CD4-positive, CD25-positive, alpha-beta regulatory T cell (primary cell): Measurements from ENCODE around the gene CUX1. TPM values are rescaled to one million over a fixed set of nuclear protein-coding genes. Genes with fewer than 3 reads are reported as not detected.
A peak's percentile ranks its signal among the peaks of the same experiment; 100 is the strongest.
"Not testable (repeated sequence)": the region's sequence is repeated elsewhere in the genome, so short reads cannot be mapped to it uniquely, and the experiment has no call there.

Experiments used
- ATAC-seq, 2 donors: fragments of 150-1000 bp; cut with Tn5 transposase; one replicate each; pipeline ENCODE4 v1.10.0; 2021; ENCODE audit warnings: low read depth in 2 of 2, moderate number of reproducible peaks in 2 of 2, moderate library complexity in 1 of 2
- DNase-seq, 3 donors: peaks; one replicate each; pipeline versions ENCODE4 v3.0.0 to v3.0.0-alpha.2; 2012 to 2022; ENCODE audit warnings: mixed read lengths in 1 of 3
- H3K27ac ChIP-seq: one replicate; pipeline ENCODE4 v1.7.0; 2013; ENCODE audit warnings: mild to moderate bottlenecking, low read length; ENCODE audit not compliant: insufficient read depth, poor library complexity, severe bottlenecking
- H3K27me3 ChIP-seq: one replicate; pipeline ENCODE4 v1.7.0; 2013; ENCODE audit warnings: low read length; ENCODE audit not compliant: control insufficient read depth, insufficient read depth
- H3K36me3 ChIP-seq: one replicate; pipeline ENCODE4 v1.7.0; 2013; ENCODE audit warnings: mild to moderate bottlenecking, low read length, moderate library complexity; ENCODE audit not compliant: control insufficient read depth, insufficient read depth
- H3K4me1 ChIP-seq: 2 replicates; pipeline ENCODE4 v1.7.0; 2013; ENCODE audit warnings: mild to moderate bottlenecking, low read length; ENCODE audit not compliant: insufficient read depth, control insufficient read depth, poor library complexity, severe bottlenecking
- H3K4me3 ChIP-seq: one replicate; pipeline ENCODE4 v1.7.0; 2013; ENCODE audit warnings: low read depth, mild to moderate bottlenecking, low read length, moderate library complexity
- H3K9me3 ChIP-seq, 2 experiments: 1 replicate in 1 of 2; 2 replicates in 1 of 2; pipeline ENCODE4 v1.7.0; 2013; ENCODE audit warnings: low read length in 2 of 2, mild to moderate bottlenecking in 1 of 2, moderate library complexity in 1 of 2; ENCODE audit not compliant: control insufficient read depth in 2 of 2
- H3K27ac Mint-ChIP-seq, 3 donors: one replicate each; pipeline ENCODE4 v1.8.0; 2020 to 2022; ENCODE audit warnings: mild to moderate bottlenecking in 3 of 3, mixed read lengths in 3 of 3, moderate library complexity in 2 of 3
- H3K27me3 Mint-ChIP-seq: one replicate; pipeline ENCODE4 v1.8.0; 2022; ENCODE audit warnings: mild to moderate bottlenecking, mixed read lengths
- H3K36me3 Mint-ChIP-seq: one replicate; pipeline ENCODE4 v1.8.0; 2020; ENCODE audit warnings: mixed read lengths
- H3K4me1 Mint-ChIP-seq, 4 donors: one replicate each; pipeline ENCODE4 v1.8.0; 2020 to 2022; ENCODE audit warnings: mixed read lengths in 4 of 4, mild to moderate bottlenecking in 1 of 4
- H3K4me3 Mint-ChIP-seq, 4 donors: one replicate each; pipeline ENCODE4 v1.8.0; 2020 to 2022; ENCODE audit warnings: mild to moderate bottlenecking in 4 of 4, mixed read lengths in 4 of 4, moderate library complexity in 3 of 4
- H3K9me3 Mint-ChIP-seq, 7 donors: one replicate each; pipeline ENCODE4 v1.8.0; 2020 to 2022; ENCODE audit warnings: mixed read lengths in 7 of 7, mild to moderate bottlenecking in 3 of 7, moderate library complexity in 2 of 7
- polyA plus RNA-seq, 4 donors: library from polyadenylated mRNA; unstranded; fragments of 300-500 nt; fragmentation: Illumina TruSeq; gene quantifications; one replicate each; pipeline ENCODE4 v1.2.3, GENCODE V29; 2021
- total RNA-seq: library from RNA; stranded (reverse); gene quantifications from one replicate; pipeline ENCODE4 v1.2.3, GENCODE V29; 2022

The CUX1 gene
- total and polyA plus RNA-seq, 5 donors from 2014 or later, result 6.0 to 45.1 (median 7.8) TPM

DNA sequence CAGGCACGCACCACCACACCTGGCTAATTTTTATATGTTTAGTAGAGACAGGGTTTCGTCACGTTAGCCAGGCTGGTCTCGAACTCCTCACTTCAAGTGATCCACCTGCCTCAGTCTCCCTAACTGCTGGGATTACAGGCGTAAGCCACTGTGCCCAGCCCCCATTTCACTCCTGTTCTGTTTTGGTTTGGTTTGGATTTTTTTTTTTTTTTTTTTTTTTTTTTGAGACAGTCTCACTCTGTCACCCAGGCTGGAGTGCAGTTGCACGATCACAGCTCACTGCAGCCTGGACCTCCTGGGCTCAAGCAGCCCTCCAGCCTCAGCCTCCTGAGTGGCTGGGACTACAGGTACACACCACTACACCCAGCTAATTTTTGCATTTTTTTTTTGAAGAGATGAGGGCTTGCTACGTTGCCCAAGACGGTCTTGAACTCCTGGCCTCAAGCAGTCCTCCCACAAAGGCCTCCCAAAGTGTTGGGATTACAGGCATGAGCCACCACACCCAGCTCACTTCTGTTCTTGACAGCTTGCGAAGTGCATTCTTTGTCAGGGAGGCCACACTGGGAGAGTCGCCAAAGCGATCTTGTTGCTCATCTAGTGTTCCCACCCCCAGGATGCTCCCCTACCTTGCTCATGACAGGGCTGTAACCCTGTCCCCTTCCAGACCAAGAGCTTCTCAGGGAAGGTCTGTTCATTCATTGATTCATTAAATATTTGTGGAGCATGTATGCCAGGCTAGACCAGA is 229.1 kb downstream of the CUX1 start:
- Mint-ChIP-seq H3K36me3 (peaks cover 13% of the 10 kb centered on the region), H3K27me3 (no peaks in the 10 kb centered on the region), H3K4me3 (no peak overlapping the region), H3K9me3 (peaks cover 0 to 3% (median 0%) of the 10 kb centered on the region in 7 donors), H3K27ac (no peak overlapping the region), H3K4me1 (peaks cover 0 to 6% (median 4%) of the 10 kb centered on the region in 4 donors)
- DNase-seq (no peak), ATAC-seq (no peak)
- H3K4me3 ChIP-seq, result no peak overlapping the region
- no peaks in the 10 kb centered on the region for H3K9me3 ChIP-seq
- H3K27me3 ChIP-seq, result no peaks in the 10 kb centered on the region
- H3K36me3 ChIP-seq, result no peaks in the 10 kb centered on the region
- H3K27ac ChIP-seq, result no peak overlapping the region
- no peaks in the 10 kb centered on the region for H3K4me1 ChIP-seq

DNA sequence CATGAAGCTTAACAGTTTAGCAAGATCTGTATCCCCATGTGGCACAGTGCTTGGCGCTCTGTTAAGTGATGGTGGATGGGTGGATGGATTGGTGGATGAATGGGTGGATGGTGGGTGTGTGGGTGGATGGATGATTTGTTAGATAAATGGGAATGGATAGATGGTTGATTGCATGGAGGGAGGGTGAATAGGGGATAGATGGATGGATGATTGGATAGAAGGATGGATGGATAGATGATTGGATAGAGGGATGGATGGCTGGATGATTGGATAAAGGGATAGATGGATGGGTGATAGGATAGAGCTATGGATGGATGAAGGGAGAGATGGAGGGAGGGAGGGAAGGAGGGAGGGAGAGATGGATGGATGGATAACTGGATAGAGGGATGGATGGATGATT is 229.7 kb downstream of the CUX1 start:
- no peaks in the 10 kb centered on the region for H3K27me3 Mint-ChIP-seq
- H3K36me3 Mint-ChIP-seq, result peaks cover 15% of the 10 kb centered on the region
- ATAC-seq (no peak), DNase-seq (no peak)
- Histone ChIP-seq H3K4me1 (no peaks in the 10 kb centered on the region), H3K36me3 (no peaks in the 10 kb centered on the region), H3K9me3 (no peaks in the 10 kb centered on the region), H3K27me3 (no peaks in the 10 kb centered on the region), H3K27ac (no peak overlapping the region), H3K4me3 (no peak overlapping the region)
- peaks cover 0 to 6% (median 4%) of the 10 kb centered on the region in 4 donors for H3K4me1 Mint-ChIP-seq
- H3K4me3 Mint-ChIP-seq, result no peak overlapping the region
- H3K27ac Mint-ChIP-seq, result no peak overlapping the region
- peaks cover 0 to 3% (median 0%) of the 10 kb centered on the region in 7 donors for H3K9me3 Mint-ChIP-seq

DNA sequence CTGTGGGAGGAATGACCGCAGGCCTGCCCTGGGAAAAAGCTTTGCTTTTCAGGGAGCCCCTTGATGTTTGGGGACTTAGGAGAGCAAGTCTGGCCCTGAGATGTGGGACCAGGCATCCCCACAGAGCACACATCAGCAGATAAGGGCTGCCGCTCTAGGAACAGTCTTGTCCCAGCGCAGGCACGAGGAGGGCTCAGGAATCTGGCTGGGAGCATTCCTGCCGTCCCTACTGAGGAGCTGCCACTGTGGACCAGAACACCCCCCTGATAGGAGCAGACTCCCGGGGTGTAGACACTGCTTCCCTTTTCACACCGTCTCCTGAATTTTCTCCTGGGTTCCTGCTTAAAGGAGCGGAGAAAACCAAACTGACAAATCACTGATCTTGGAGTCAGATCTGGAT is 232.3 kb downstream of the CUX1 start:
- DNase-seq, result no peak
- no peaks in the 10 kb centered on the region for H3K27me3 ChIP-seq
- ATAC-seq, result no peak
- no peaks in the 10 kb centered on the region for H3K36me3 ChIP-seq
- Mint-ChIP-seq H3K4me1 (peaks cover 0 to 6% (median 4%) of the 10 kb centered on the region in 4 donors), H3K9me3 (peaks cover 0 to 11% (median 3%) of the 10 kb centered on the region in 7 donors), H3K4me3 (no peak overlapping the region), H3K36me3 (peaks cover 20% of the 10 kb centered on the region), H3K27ac (no peak overlapping the region), H3K27me3 (no peaks in the 10 kb centered on the region)
- H3K4me1 ChIP-seq, result no peaks in the 10 kb centered on the region
- H3K27ac ChIP-seq, result no peak overlapping the region
- no peaks in the 10 kb centered on the region for H3K9me3 ChIP-seq
- no peak overlapping the region for H3K4me3 ChIP-seq

GRCh38 chr7:102050864-102051460 is 233.5 kb downstream of the CUX1 start:
- peaks cover 0 to 12% (median 3%) of the 10 kb centered on the region in 7 donors for H3K9me3 Mint-ChIP-seq
- no peaks in the 10 kb centered on the region for H3K4me1 ChIP-seq
- no peak overlapping the region for H3K27ac ChIP-seq
- ATAC-seq (no peak), DNase-seq (no peak)
- no peak overlapping the region for H3K4me3 ChIP-seq
- H3K36me3 Mint-ChIP-seq, result peaks cover 22% of the 10 kb centered on the region
- no peaks in the 10 kb centered on the region for H3K36me3 ChIP-seq
- peaks cover 4 to 11% (median 7%) of the 10 kb centered on the region in 4 donors for H3K4me1 Mint-ChIP-seq
- H3K27me3 ChIP-seq, result no peaks in the 10 kb centered on the region
- H3K9me3 ChIP-seq, result no peaks in the 10 kb centered on the region
- no peak overlapping the region for H3K27ac Mint-ChIP-seq
- H3K27me3 Mint-ChIP-seq, result no peaks in the 10 kb centered on the region
- H3K4me3 Mint-ChIP-seq, result no peak overlapping the region

- H3K9me3 Mint-ChIP-seq, result peaks cover 0 to 12% (median 3%) of the 10 kb centered on the region in 7 donors
- not testable (repeated sequence) for H3K36me3 ChIP-seq, H3K27me3 Mint-ChIP-seq, H3K9me3 ChIP-seq, ATAC-seq, H3K27ac ChIP-seq, H3K27me3 ChIP-seq, DNase-seq, H3K4me1 ChIP-seq, H3K4me3 Mint-ChIP-seq, H3K4me3 ChIP-seq
- peak overlapping the region in 1 of 3 donors; percentile 74 for H3K27ac Mint-ChIP-seq
- H3K36me3 Mint-ChIP-seq, result peaks cover 25% of the 10 kb centered on the region
- peaks cover 4 to 11% (median 7%) of the 10 kb centered on the region in 4 donors for H3K4me1 Mint-ChIP-seq
Observed at GRCh38 chr7:102051736-102052135, 234.3 kb downstream of the CUX1 start.

- H3K9me3 ChIP-seq, result no peaks in the 10 kb centered on the region
- no peak overlapping the region for H3K27ac Mint-ChIP-seq
- H3K27ac ChIP-seq, result no peak overlapping the region
- no peaks in the 10 kb centered on the region for H3K4me1 ChIP-seq
- H3K4me1 Mint-ChIP-seq, result peaks cover 5 to 11% (median 8%) of the 10 kb centered on the region in 4 donors
- no peak overlapping the region for H3K4me3 Mint-ChIP-seq
- no peaks in the 10 kb centered on the region for H3K27me3 ChIP-seq
- DNase-seq, result no peak
- peaks cover 0 to 12% (median 3%) of the 10 kb centered on the region in 7 donors for H3K9me3 Mint-ChIP-seq
- no peaks in the 10 kb centered on the region for H3K27me3 Mint-ChIP-seq
- ATAC-seq, result no peak
- H3K4me3 ChIP-seq, result no peak overlapping the region
- H3K36me3 Mint-ChIP-seq, result peaks cover 20% of the 10 kb centered on the region
- no peaks in the 10 kb centered on the region for H3K36me3 ChIP-seq
Observed at GRCh38 chr7:102054158-102054557, 236.7 kb downstream of the CUX1 start.

- no peaks in the 10 kb centered on the region for H3K9me3 ChIP-seq
- Mint-ChIP-seq H3K4me3 (no peak overlapping the region), H3K27ac (no peak overlapping the region), H3K9me3 (peaks cover 0 to 12% (median 3%) of the 10 kb centered on the region in 7 donors), H3K27me3 (no peaks in the 10 kb centered on the region), H3K4me1 (peaks cover 1 to 11% (median 8%) of the 10 kb centered on the region in 4 donors), H3K36me3 (peaks cover 17% of the 10 kb centered on the region)
- H3K4me3 ChIP-seq, result no peak overlapping the region
- no peak overlapping the region for H3K27ac ChIP-seq
- ATAC-seq (no peak), DNase-seq (no peak)
- H3K36me3 ChIP-seq, result no peaks in the 10 kb centered on the region
- no peaks in the 10 kb centered on the region for H3K27me3 ChIP-seq
- H3K4me1 ChIP-seq, result no peaks in the 10 kb centered on the region
Observed at GRCh38 chr7:102055181-102055976, 238.0 kb downstream of the CUX1 start.
